Measurements from ENCODE around the gene SLC19A2. TPM values are rescaled to one million over a fixed set of nuclear protein-coding genes. Genes with fewer than 3 reads are reported as not detected.
"Not testable (repeated sequence)": the region's sequence is repeated elsewhere in the genome, so short reads cannot be mapped to it uniquely, and the experiment has no call there.

Gene SLC19A2
- polyA plus RNA-seq, 1 donor (not counting 4 experiments of a cell fraction or from before 2014, with no cell fraction given), result 11.9 TPM

DNA sequence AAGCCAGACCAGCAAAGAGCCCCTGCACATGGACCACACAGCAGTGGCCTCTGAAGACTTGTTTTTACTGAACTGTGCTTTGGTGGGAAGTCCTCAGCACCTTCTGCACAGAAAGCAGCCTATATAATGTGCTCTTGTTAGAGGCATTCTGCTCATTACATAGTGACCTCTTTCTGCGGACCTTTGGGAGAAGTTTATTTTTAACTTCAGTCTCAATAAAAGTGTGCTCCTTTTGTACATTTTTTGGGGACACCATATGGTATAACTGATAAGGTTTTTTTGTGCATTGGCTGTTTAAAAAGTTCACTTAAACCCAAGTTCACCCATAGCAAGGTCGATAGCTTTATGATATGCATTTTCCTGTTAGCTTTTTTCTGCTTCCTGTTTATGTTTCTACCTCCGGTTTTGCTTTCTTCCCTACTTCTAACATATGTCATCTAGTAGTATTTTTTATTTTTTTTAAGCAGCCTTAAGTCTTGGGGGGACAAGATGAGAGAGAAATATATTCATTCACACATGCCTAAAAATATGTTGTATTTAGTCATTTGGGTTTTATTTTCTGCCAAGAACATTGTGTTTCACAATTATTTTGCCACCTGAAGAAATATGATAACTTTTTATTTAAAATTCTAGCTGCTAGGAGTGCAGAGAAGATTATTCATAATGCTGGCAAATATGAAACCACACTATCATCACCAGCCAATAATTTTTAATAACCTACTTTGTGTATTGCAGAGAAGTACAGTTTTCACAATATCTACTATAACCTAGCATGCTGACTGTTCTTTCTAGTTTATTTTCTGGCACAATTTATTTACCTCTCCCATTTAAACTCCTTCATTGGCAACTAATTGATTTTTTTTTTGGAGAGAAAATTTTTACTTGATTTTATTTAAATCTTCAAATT is 22.9 kb upstream of the SLC19A2 start:
- H3K27me3 ChIP-seq (ENCODE audit: control insufficient read depth, extremely low read depth, insufficient read depth, low read length), result no peaks in the 10 kb centered on the region
- no peaks in the 10 kb centered on the region for H3K36me3 ChIP-seq (ENCODE audit: control insufficient read depth in 2 of 2, extremely low read depth in 1 of 2, insufficient read depth in 2 of 2, low read length in 2 of 2)
- H3K9me3 ChIP-seq (ENCODE audit: control insufficient read depth, low read depth, low read length), result no peaks in the 10 kb centered on the region
- TF ChIP-seq EZH2 (IDR thresholded peaks at IDR 0.05; ENCODE audit: low read length), result no peak
- TF ChIP-seq, protein P1, sequence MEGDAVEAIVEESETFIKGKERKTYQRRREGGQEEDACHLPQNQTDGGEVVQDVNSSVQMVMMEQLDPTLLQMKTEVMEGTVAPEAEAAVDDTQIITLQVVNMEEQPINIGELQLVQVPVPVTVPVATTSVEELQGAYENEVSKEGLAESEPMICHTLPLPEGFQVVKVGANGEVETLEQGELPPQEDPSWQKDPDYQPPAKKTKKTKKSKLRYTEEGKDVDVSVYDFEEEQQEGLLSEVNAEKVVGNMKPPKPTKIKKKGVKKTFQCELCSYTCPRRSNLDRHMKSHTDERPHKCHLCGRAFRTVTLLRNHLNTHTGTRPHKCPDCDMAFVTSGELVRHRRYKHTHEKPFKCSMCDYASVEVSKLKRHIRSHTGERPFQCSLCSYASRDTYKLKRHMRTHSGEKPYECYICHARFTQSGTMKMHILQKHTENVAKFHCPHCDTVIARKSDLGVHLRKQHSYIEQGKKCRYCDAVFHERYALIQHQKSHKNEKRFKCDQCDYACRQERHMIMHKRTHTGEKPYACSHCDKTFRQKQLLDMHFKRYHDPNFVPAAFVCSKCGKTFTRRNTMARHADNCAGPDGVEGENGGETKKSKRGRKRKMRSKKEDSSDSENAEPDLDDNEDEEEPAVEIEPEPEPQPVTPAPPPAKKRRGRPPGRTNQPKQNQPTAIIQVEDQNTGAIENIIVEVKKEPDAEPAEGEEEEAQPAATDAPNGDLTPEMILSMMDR (optimal IDR thresholded peaks at IDR 0.05 in 1 of 3, IDR thresholded peaks at IDR 0.05 in 1 of 3, conservative IDR thresholded peaks at IDR 0.05 in 1 of 3; ENCODE audit: extremely low read depth in 1 of 3, insufficient read depth in 2 of 3, low read length in 3 of 3), result no peak
- H3K9ac ChIP-seq (ENCODE audit: control insufficient read depth, extremely low read depth, insufficient read depth, low read length), result no peak overlapping the region
- H3K4me3 ChIP-seq (ENCODE audit: control insufficient read depth in 2 of 3, extremely low read depth in 1 of 3, insufficient read depth in 2 of 3, low read depth in 1 of 3, low read length in 3 of 3), result no peak overlapping the region
- FAIRE-seq, result no peak
- no peak overlapping the region for H3K27ac ChIP-seq (ENCODE audit: control insufficient read depth, insufficient read depth, low read length)
- H3K79me2 ChIP-seq (ENCODE audit: control insufficient read depth, insufficient read depth, low read length), result no peaks in the 10 kb centered on the region
- no peak for DNase-seq (ENCODE audit: low read depth, low spot score)
- H3K4me1 ChIP-seq (ENCODE audit: control insufficient read depth, extremely low read depth, insufficient read depth, low read length), result peaks cover 14% of the 10 kb centered on the region
- H4K20me1 ChIP-seq (ENCODE audit: control insufficient read depth, extremely low read depth, insufficient read depth, low read length), result no peaks in the 10 kb centered on the region
- dilution Hi-C loops (cut with MboI; ENCODE audit: extremely low pct_ligation_motif_present, low sequenced_read_pairs), result no loop called here
- no peak overlapping the region for H3K4me2 ChIP-seq (ENCODE audit: control insufficient read depth, extremely low read depth, insufficient read depth, low read depth, low read length)
- H3K9me1 ChIP-seq (ENCODE audit: control insufficient read depth, extremely low read depth, insufficient read depth, low read length), result no peaks in the 10 kb centered on the region
- no peak overlapping the region for H2AFZ ChIP-seq (ENCODE audit: control insufficient read depth, low read length)

DNA sequence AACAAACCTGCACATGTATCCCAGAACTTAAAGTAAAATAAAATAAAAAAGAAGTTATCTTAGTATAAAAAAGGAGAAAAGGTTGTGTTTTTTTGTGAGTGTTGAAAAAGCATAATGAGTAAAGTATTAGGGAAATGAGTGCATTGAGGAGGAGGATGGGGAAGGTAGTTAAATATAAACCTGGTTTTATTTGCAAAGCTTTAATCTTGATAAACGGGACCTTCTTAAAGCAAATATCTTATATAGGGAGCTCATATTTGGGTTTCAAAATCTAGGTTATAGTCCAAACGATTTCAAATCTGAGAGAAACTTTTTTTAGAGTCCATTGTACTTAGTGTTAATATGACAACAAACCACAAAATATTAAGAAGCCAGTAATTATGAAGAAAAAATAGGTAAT is 21.7 kb upstream of the SLC19A2 start:
- H3K4me3 ChIP-seq (ENCODE audit: control insufficient read depth in 2 of 3, extremely low read depth in 1 of 3, insufficient read depth in 2 of 3, low read depth in 1 of 3, low read length in 3 of 3), result no peak overlapping the region
- TF ChIP-seq, protein P1 (optimal IDR thresholded peaks at IDR 0.05 in 1 of 3, IDR thresholded peaks at IDR 0.05 in 1 of 3, conservative IDR thresholded peaks at IDR 0.05 in 1 of 3; ENCODE audit: extremely low read depth in 1 of 3, insufficient read depth in 2 of 3, low read length in 3 of 3), result no peak
- TF ChIP-seq EZH2 (IDR thresholded peaks at IDR 0.05; ENCODE audit: low read length), result no peak
- no peak overlapping the region for H3K4me2 ChIP-seq (ENCODE audit: control insufficient read depth, extremely low read depth, insufficient read depth, low read depth, low read length)
- H3K36me3 ChIP-seq (ENCODE audit: control insufficient read depth in 2 of 2, extremely low read depth in 1 of 2, insufficient read depth in 2 of 2, low read length in 2 of 2), result no peaks in the 10 kb centered on the region
- no peaks in the 10 kb centered on the region for H3K9me3 ChIP-seq (ENCODE audit: control insufficient read depth, low read depth, low read length)
- no peak overlapping the region for H3K9ac ChIP-seq (ENCODE audit: control insufficient read depth, extremely low read depth, insufficient read depth, low read length)
- dilution Hi-C loops (cut with MboI; ENCODE audit: extremely low pct_ligation_motif_present, low sequenced_read_pairs), result no loop called here
- H3K79me2 ChIP-seq (ENCODE audit: control insufficient read depth, insufficient read depth, low read length), result no peaks in the 10 kb centered on the region
- peaks cover 11% of the 10 kb centered on the region for H3K4me1 ChIP-seq (ENCODE audit: control insufficient read depth, extremely low read depth, insufficient read depth, low read length)
- H3K27me3 ChIP-seq (ENCODE audit: control insufficient read depth, extremely low read depth, insufficient read depth, low read length), result no peaks in the 10 kb centered on the region
- H2AFZ ChIP-seq (ENCODE audit: control insufficient read depth, low read length), result no peak overlapping the region
- FAIRE-seq (no peak), DNase-seq (ENCODE audit: low read depth, low spot score) (no peak)
- no peak overlapping the region for H3K27ac ChIP-seq (ENCODE audit: control insufficient read depth, insufficient read depth, low read length)
- no peaks in the 10 kb centered on the region for H4K20me1 ChIP-seq (ENCODE audit: control insufficient read depth, extremely low read depth, insufficient read depth, low read length)
- no peaks in the 10 kb centered on the region for H3K9me1 ChIP-seq (ENCODE audit: control insufficient read depth, extremely low read depth, insufficient read depth, low read length)

DNA sequence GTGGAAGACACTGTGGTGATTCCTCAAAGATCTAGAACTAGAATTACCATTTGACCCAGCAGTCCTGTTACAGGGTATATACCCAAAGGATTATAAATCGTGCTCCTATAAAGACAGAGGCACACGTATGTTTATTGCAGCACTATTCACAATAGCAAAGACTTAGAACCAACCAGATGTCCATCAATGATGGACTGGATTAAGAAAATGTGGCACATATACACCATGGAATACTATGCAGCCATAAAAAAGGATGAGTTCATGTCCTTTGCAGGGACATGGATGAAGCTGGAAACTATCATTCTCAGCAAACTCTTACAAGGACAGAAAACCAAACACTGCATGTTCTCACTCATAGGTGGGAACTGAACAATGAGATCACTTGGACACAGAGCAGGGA is 17.9 kb upstream of the SLC19A2 start:
- H3K9me1 ChIP-seq (ENCODE audit: control insufficient read depth, extremely low read depth, insufficient read depth, low read length); H4K20me1 ChIP-seq (ENCODE audit: control insufficient read depth, extremely low read depth, insufficient read depth, low read length); H3K4me3 ChIP-seq (ENCODE audit: control insufficient read depth in 2 of 3, extremely low read depth in 1 of 3, insufficient read depth in 2 of 3, low read depth in 1 of 3, low read length in 3 of 3); H3K4me1 ChIP-seq (ENCODE audit: control insufficient read depth, extremely low read depth, insufficient read depth, low read length); H3K27ac ChIP-seq (ENCODE audit: control insufficient read depth, insufficient read depth, low read length); H3K36me3 ChIP-seq (ENCODE audit: control insufficient read depth in 2 of 2, extremely low read depth in 1 of 2, insufficient read depth in 2 of 2, low read length in 2 of 2); H3K4me2 ChIP-seq (ENCODE audit: control insufficient read depth, extremely low read depth, insufficient read depth, low read depth, low read length); H3K9ac ChIP-seq (ENCODE audit: control insufficient read depth, extremely low read depth, insufficient read depth, low read length); H3K27me3 ChIP-seq (ENCODE audit: control insufficient read depth, extremely low read depth, insufficient read depth, low read length); H3K79me2 ChIP-seq (ENCODE audit: control insufficient read depth, insufficient read depth, low read length); FAIRE-seq; dilution Hi-C loops (cut with MboI; ENCODE audit: extremely low pct_ligation_motif_present, low sequenced_read_pairs); DNase-seq (ENCODE audit: low read depth, low spot score); H2AFZ ChIP-seq (ENCODE audit: control insufficient read depth, low read length); H3K9me3 ChIP-seq (ENCODE audit: control insufficient read depth, low read depth, low read length): not testable (repeated sequence)

Measured in keratinocyte (primary cell).